MM.1S (cell line): ENCODE data around the gene RGL4.

ENCODE experiments used
- CTCF ChIP-seq: fragments of 300-600 bp; sonication (generic); IDR thresholded peaks from 2 replicates; pipeline ENCODE4 v1.5.1; 2016; ENCODE audit warnings: antibody characterized with exemption, low read length, mixed read lengths
- EZH2 ChIP-seq: fragments of 300-600 bp; sonication (generic); optimal IDR thresholded peaks from 2 replicates; pipeline ENCODE3; 2017; ENCODE audit warnings: low read depth, mild to moderate bottlenecking, antibody characterized with exemption, low read length, mixed read lengths

- no peak for TF ChIP-seq EZH2
- no peak for TF ChIP-seq CTCF
Measured at GRCh38 chr22:23695571-23696325, 4.9 kb downstream of the RGL4 start.
